ENCODE results near the gene PRKCE. TPM values are rescaled to one million over a fixed set of nuclear protein-coding genes. Genes with fewer than 3 reads are reported as not detected.

The PRKCE gene
- total RNA-seq, 1 experiment from 2014 or later: 4.4 TPM

GRCh38 chr2:45802499-45803138, 151.1 kb downstream of the PRKCE start:
- no peaks in the 10 kb centered on the region for H3K36me3 Mint-ChIP-seq (ENCODE audit: insufficient read depth, unreplicated experiment)
- CTCF ChIA-PET: no interaction called here
- no peak overlapping the region for H3K27ac Mint-ChIP-seq (ENCODE audit: unreplicated experiment)

GRCh38 chr2:45804987-45805755, 153.7 kb downstream of the PRKCE start:
- no peak for DNase-seq
- Mint-ChIP-seq H3K9me3 (ENCODE audit: unreplicated experiment) (no peaks in the 10 kb centered on the region), H3K36me3 (ENCODE audit: insufficient read depth, unreplicated experiment) (no peaks in the 10 kb centered on the region), H3K4me3 (ENCODE audit: unreplicated experiment) (no peak overlapping the region), H3K27me3 (ENCODE audit: insufficient read depth, unreplicated experiment) (peaks cover 5% of the 10 kb centered on the region), H3K27ac (ENCODE audit: unreplicated experiment) (no peak overlapping the region), H3K4me1 (ENCODE audit: low read depth, unreplicated experiment) (no peaks in the 10 kb centered on the region)
- H3K4me1 ChIP-seq: no peaks in the 10 kb centered on the region
- POLR2A ChIA-PET: no interaction called here
- CTCF ChIA-PET: interaction anchor here (0.6 to 0.7 kb wide), 2 partner anchors 155 to 1746 kb away, joined by 4 to 5 read pairs; no protein-coding TSS in a partner anchor
- no peaks in the 10 kb centered on the region for H3K36me3 ChIP-seq (ENCODE audit: control insufficient read depth, insufficient read depth, low read length)
- no peaks in the 10 kb centered on the region for H3K9me3 ChIP-seq
- TF ChIP-seq CTCF (IDR thresholded peaks at IDR 0.05; ENCODE audit: insufficient read depth in 1 of 2, low read depth in 1 of 2, low read length in 1 of 2, severe bottlenecking in 1 of 2, unreplicated experiment in 1 of 2): no peak
- intact Hi-C loops (cut with micrococcal nuclease; ENCODE audit: unreplicated experiment): no loop called here
- 0 out of 2 replicates have a peak, but pooled peaks cover 2% of the 10 kb centered on the region for H3K27me3 ChIP-seq (replicated peaks; ENCODE audit: control insufficient read depth, insufficient read depth, low read length)
- no peak overlapping the region for H3K4me3 ChIP-seq (ENCODE audit: low read depth, low read length)
- no TSS peak for BruUV-seq (replicated peaks)

More at GRCh38 chr2:45802499-45803138, 151.1 kb downstream of the PRKCE start:
- Mint-ChIP-seq H3K9me3 (ENCODE audit: unreplicated experiment) (no peaks in the 10 kb centered on the region), H3K4me1 (ENCODE audit: low read depth, unreplicated experiment) (no peaks in the 10 kb centered on the region), H3K4me3 (ENCODE audit: unreplicated experiment) (no peak overlapping the region), H3K27me3 (ENCODE audit: insufficient read depth, unreplicated experiment) (no peaks in the 10 kb centered on the region)
- H3K36me3 ChIP-seq (ENCODE audit: control insufficient read depth, insufficient read depth, low read length): no peaks in the 10 kb centered on the region
- POLR2A ChIA-PET: no interaction called here
- no peaks in the 10 kb centered on the region for H3K9me3 ChIP-seq
- TF ChIP-seq CTCF (IDR thresholded peaks at IDR 0.05; ENCODE audit: insufficient read depth in 1 of 2, low read depth in 1 of 2, low read length in 1 of 2, severe bottlenecking in 1 of 2, unreplicated experiment in 1 of 2): no peak
- no peaks in the 10 kb centered on the region for H3K4me1 ChIP-seq
- no peaks in the 10 kb centered on the region for H3K27me3 ChIP-seq (replicated peaks; ENCODE audit: control insufficient read depth, insufficient read depth, low read length)
- no peak for DNase-seq
- no peak overlapping the region for H3K4me3 ChIP-seq (ENCODE audit: low read depth, low read length)
- no TSS peak for BruUV-seq (replicated peaks)
- intact Hi-C loops (cut with micrococcal nuclease; ENCODE audit: unreplicated experiment): no loop called here

GRCh38 chr2:45806563-45807358, 155.3 kb downstream of the PRKCE start:
- DNase-seq: no peak
- no peaks in the 10 kb centered on the region for H3K9me3 ChIP-seq
- intact Hi-C loops (cut with micrococcal nuclease; ENCODE audit: unreplicated experiment): no loop called here
- TF ChIP-seq CTCF (IDR thresholded peaks at IDR 0.05; ENCODE audit: insufficient read depth in 1 of 2, low read depth in 1 of 2, low read length in 1 of 2, severe bottlenecking in 1 of 2, unreplicated experiment in 1 of 2): no peak
- POLR2A ChIA-PET: no interaction called here
- H3K36me3 ChIP-seq (ENCODE audit: control insufficient read depth, insufficient read depth, low read length): no peaks in the 10 kb centered on the region
- no peaks in the 10 kb centered on the region for H3K4me1 ChIP-seq
- H3K4me3 ChIP-seq (ENCODE audit: low read depth, low read length): no peak overlapping the region
- Mint-ChIP-seq H3K4me3 (ENCODE audit: unreplicated experiment) (no peak overlapping the region), H3K27ac (ENCODE audit: unreplicated experiment) (no peak overlapping the region), H3K27me3 (ENCODE audit: insufficient read depth, unreplicated experiment) (peaks cover 13% of the 10 kb centered on the region), H3K9me3 (ENCODE audit: unreplicated experiment) (no peaks in the 10 kb centered on the region), H3K36me3 (ENCODE audit: insufficient read depth, unreplicated experiment) (no peaks in the 10 kb centered on the region), H3K4me1 (ENCODE audit: low read depth, unreplicated experiment) (no peaks in the 10 kb centered on the region)
- no TSS peak for BruUV-seq (replicated peaks)
- 0 out of 2 replicates have a peak, but pooled peaks cover 2% of the 10 kb centered on the region for H3K27me3 ChIP-seq (replicated peaks; ENCODE audit: control insufficient read depth, insufficient read depth, low read length)
- CTCF ChIA-PET: no interaction called here

Measured in Caco-2 (cell line).